ENCODE measurements around the gene IQCH.

Gene IQCH

GRCh38 chr15:67456677-67457529 is 202.3 kb downstream of the IQCH start:
- peak; percentile 32 for FAIRE-seq

GRCh38 chr15:67458331-67459029 is 203.9 kb downstream of the IQCH start:
- no peak for FAIRE-seq

GRCh38 chr15:67460521-67460920 is 205.9 kb downstream of the IQCH start:
- FAIRE-seq: no peak

GRCh38 chr15:67461735-67462134 is 207.1 kb downstream of the IQCH start:
- FAIRE-seq: no peak

GRCh38 chr15:67462875-67463274 is 208.3 kb downstream of the IQCH start:
- FAIRE-seq: no peak

GRCh38 chr15:67463488-67463887 is 208.9 kb downstream of the IQCH start:
- FAIRE-seq: no peak

GRCh38 chr15:67465196-67465952 is 210.8 kb downstream of the IQCH start:
- no peak for FAIRE-seq

- no peak for FAIRE-seq
Measured at GRCh38 chr15:67468416-67468815, 213.8 kb downstream of the IQCH start.

GRCh38 chr15:67469680-67470079 is 215.1 kb downstream of the IQCH start:
- FAIRE-seq: no peak

GRCh38 chr15:67472957-67473356 is 218.4 kb downstream of the IQCH start:
- no peak for FAIRE-seq

GRCh38 chr15:67474405-67475110 is 220.0 kb downstream of the IQCH start:
- no peak for FAIRE-seq

GRCh38 chr15:67479781-67480505 is 225.4 kb downstream of the IQCH start:
- no peak for FAIRE-seq

- FAIRE-seq: no peak
Measured at GRCh38 chr15:67480741-67481140, 226.2 kb downstream of the IQCH start.

- FAIRE-seq: no peak
Measured at GRCh38 chr15:67481680-67482079, 227.1 kb downstream of the IQCH start.

- no peak for FAIRE-seq
Measured at GRCh38 chr15:67495585-67495984, 241.0 kb downstream of the IQCH start.

GRCh38 chr15:67501177-67501835 is 246.7 kb downstream of the IQCH start:
- peak; percentile 93 for FAIRE-seq

- no peak for FAIRE-seq
Measured at GRCh38 chr15:67501836-67502461, 247.4 kb downstream of the IQCH start.

- no peak for FAIRE-seq
Measured at GRCh38 chr15:67504056-67504455, 249.5 kb downstream of the IQCH start.

- no peak for FAIRE-seq
Measured at GRCh38 chr15:67504796-67505195, 250.2 kb downstream of the IQCH start.

- no peak for FAIRE-seq
Measured at GRCh38 chr15:67505675-67506572, 251.3 kb downstream of the IQCH start.

Measured in A204.1 (cell line).